Breast epithelium (tissue), 4 donors: ENCODE results near the gene CLK3. TPM values are rescaled to one million over a fixed set of nuclear protein-coding genes. Genes with fewer than 3 reads are reported as not detected.

ENCODE experiments used
- DNase-seq, 2 donors: peaks; one replicate each; pipeline ENCODE4 v3.0.0-alpha.2; 2019; ENCODE audit warnings: low spot score in 2 of 2
- H3K27ac ChIP-seq, 2 donors: fragments of 200-600 bp; sonication (generic) in 1 of 2; one replicate each; pipeline ENCODE4 v1.5.1; 2016 to 2019; ENCODE audit warnings: mild to moderate bottlenecking in 1 of 2
- H3K27me3 ChIP-seq, 2 donors: fragments of 200-600 bp; sonication (generic) in 1 of 2; one replicate each; pipeline versions ENCODE4 v1.5.1 to v1.6.0; 2017 to 2019; ENCODE audit warnings: control low read depth in 1 of 2, mild to moderate bottlenecking in 1 of 2
- H3K36me3 ChIP-seq: fragments of 200-600 bp; one replicate; pipeline ENCODE4 v1.5.1; 2019
- H3K4me1 ChIP-seq, 2 donors: fragments of 200-600 bp; sonication (generic); one replicate each; pipeline ENCODE4 v1.5.1; 2016 to 2019; ENCODE audit warnings: control low read depth in 1 of 2
- H3K4me3 ChIP-seq, 3 donors: fragments of 200-600 bp; sonication (generic); 1 replicate in 2 of 3; 2 replicates in 1 of 3; pipeline ENCODE4 v1.5.1; 2016 to 2019; ENCODE audit warnings: mild to moderate bottlenecking in 3 of 3, moderate library complexity in 2 of 3
- H3K9me3 ChIP-seq, 2 donors: fragments of 200-600 bp; sonication (generic) in 1 of 2; one replicate each; pipeline ENCODE4 v1.5.1; 2016 to 2019; ENCODE audit warnings: control low read depth in 1 of 2
- POLR2A ChIP-seq: fragments of 450-650 bp; IDR thresholded peaks from one replicate; pipeline ENCODE4 v1.6.1; 2016; ENCODE audit warnings: antibody characterized with exemption, mild to moderate bottlenecking, moderate library complexity
- POLR2AphosphoS5 ChIP-seq, 3 donors: sonication (generic); formaldehyde crosslinking; IDR thresholded peaks; one replicate each; pipeline ENCODE4 v1.6.1; 2017; ENCODE audit warnings: antibody characterized with exemption in 3 of 3
- intact Hi-C: fragments of 100-400 bp; cut with DNase I; formaldehyde crosslinking; loops from one replicate; pipeline ENCODE4 v1.15.1; 2023; ENCODE audit warnings: low total_unique reads
- total RNA-seq, 3 donors: library from RNA; depleted of rRNA; stranded (reverse); fragments of >200 nt; gene quantifications; one replicate each; pipeline ENCODE4 v1.1.0, GENCODE V29; 2016
- TF ChIP-seq, protein P1 (sequence below), 3 donors: fragments of 450-650 bp; IDR thresholded peaks; one replicate each; pipeline ENCODE4 v1.5.1; 2016 to 2017; ENCODE audit warnings: antibody characterized with exemption in 3 of 3, mild to moderate bottlenecking in 3 of 3, moderate library complexity in 3 of 3

Gene CLK3
- total RNA-seq, 3 donors from 2014 or later = 99.2 to 110 (median 101) TPM

DNA sequence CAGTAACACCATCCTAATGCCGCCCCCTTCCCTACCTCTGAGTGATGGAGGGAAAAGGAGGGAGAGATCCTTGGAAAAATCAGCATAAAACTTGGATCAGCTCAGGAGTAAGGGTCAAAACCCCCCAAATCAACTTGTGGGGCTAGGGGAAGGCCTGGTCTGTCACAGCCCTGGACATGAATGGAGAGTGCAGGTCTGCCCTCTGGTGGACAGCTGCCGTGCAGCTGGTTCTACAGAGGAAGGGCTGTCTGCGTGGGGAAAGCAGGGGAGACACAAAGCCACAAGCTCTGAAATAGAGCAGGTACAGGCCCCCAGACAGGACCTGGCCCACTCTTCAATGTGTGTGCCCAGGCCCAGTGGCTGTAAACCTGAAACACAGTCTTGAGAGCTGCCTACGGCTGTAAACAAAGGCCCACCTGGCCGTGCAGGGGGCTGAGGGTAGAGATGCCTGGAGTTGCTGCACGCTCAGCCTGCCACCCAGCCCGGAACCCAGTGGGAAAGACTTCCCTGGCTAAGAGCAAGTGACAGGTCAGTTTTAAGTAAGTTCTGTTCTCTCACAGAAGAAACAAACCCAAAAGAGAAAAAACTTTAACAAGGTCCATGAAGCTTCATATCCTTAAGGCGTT is 16.4 kb downstream of the CLK3 start:
- Histone ChIP-seq H3K4me1 (no peaks in the 10 kb centered on the region), H3K4me3 (no peak overlapping the region), H3K27me3 (no peaks in the 10 kb centered on the region), H3K9me3 (no peaks in the 10 kb centered on the region), H3K36me3 (peaks cover 6% of the 10 kb centered on the region), H3K27ac (no peak overlapping the region)
- intact Hi-C loops = loop anchor here (5.0 kb wide), 1 partner anchor 130 kb away; no protein-coding TSS in a partner anchor
- DNase-seq = no peak
- TF ChIP-seq, protein P1, sequence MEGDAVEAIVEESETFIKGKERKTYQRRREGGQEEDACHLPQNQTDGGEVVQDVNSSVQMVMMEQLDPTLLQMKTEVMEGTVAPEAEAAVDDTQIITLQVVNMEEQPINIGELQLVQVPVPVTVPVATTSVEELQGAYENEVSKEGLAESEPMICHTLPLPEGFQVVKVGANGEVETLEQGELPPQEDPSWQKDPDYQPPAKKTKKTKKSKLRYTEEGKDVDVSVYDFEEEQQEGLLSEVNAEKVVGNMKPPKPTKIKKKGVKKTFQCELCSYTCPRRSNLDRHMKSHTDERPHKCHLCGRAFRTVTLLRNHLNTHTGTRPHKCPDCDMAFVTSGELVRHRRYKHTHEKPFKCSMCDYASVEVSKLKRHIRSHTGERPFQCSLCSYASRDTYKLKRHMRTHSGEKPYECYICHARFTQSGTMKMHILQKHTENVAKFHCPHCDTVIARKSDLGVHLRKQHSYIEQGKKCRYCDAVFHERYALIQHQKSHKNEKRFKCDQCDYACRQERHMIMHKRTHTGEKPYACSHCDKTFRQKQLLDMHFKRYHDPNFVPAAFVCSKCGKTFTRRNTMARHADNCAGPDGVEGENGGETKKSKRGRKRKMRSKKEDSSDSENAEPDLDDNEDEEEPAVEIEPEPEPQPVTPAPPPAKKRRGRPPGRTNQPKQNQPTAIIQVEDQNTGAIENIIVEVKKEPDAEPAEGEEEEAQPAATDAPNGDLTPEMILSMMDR (IDR thresholded peaks at IDR 0.05) = peak; percentile 17 to 76 (median 65)
- TF ChIP-seq POLR2AphosphoS5 (IDR thresholded peaks at IDR 0.05) = no peak

DNA sequence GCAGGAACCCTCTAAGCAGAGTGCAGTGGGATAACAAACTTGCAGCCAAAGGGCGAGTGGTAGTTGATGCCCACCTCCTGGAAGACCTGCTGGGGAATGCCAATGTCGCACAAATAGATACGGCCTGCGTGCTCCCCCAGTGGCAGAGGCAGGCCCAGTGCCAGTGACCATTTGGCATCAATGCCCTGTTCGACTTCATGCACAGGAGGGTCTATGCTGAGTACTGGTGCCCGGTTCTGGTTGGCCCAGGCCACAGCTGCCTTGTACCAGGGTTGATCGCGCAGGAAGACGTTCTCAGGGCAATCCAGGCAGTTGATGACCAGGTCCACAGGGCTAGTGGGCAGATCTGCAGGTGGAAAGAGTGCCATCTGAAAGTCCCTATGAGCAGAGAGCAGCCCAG is 17.0 kb downstream of the CLK3 start:
- Histone ChIP-seq H3K4me3 (no peak overlapping the region), H3K9me3 (no peaks in the 10 kb centered on the region), H3K4me1 (no peaks in the 10 kb centered on the region), H3K27me3 (no peaks in the 10 kb centered on the region), H3K27ac (no peak overlapping the region), H3K36me3 (peaks cover 5% of the 10 kb centered on the region)
- TF ChIP-seq POLR2A (no peak), POLR2AphosphoS5 (IDR thresholded peaks at IDR 0.05) (no peak)
- TF ChIP-seq, protein P1 (IDR thresholded peaks at IDR 0.05) = no peak
- DNase-seq = no peak
- intact Hi-C loops = loop anchor here (5.0 kb wide), 1 partner anchor 130 kb away; no protein-coding TSS in a partner anchor

DNA sequence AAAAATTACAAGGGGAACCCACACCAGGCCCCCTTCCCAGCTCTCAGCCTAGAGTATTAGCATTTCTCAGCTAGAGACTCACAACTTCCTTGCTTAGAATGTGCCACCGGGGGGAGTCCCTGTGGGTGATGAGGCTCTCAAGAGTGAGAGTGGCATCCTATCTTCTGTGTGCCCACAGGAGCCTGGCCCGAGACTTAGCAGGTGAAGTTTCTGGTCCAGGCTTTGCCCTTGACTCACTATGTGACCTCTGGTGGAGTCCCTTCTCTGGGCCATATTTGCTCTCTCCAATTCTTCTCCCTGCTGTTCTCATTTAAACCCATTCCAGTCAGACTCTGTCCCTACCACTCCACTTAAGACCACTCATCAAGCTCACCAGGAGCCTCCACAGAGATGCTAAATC is 18.1 kb downstream of the CLK3 start:
- Histone ChIP-seq H3K36me3 (no peaks in the 10 kb centered on the region), H3K27ac (no peak overlapping the region)
- intact Hi-C loops = loop anchor here (5.0 kb wide), 1 partner anchor 129 kb away; no protein-coding TSS in a partner anchor

DNA sequence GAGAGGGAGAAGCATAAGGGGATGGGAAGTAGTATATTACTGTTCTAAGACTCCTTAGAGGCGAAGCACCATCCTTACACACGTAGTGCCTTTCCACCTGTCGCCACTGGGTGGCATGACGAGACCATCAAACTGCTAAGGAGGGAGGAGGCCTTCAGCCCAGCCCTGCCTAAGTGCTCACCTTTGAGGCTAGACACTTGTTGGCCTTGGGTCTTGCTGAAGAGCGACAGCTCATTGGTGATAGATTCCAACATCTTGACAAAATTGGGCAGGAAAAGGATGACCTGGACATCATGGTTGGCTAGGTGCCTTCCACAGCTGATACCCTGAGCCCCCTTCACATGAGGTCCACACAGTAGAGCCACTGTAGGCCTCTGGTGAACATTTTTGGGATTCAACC is 19.6 kb downstream of the CLK3 start:
- no peak overlapping the region for H3K4me3 ChIP-seq
- no peaks in the 10 kb centered on the region for H3K36me3 ChIP-seq
- no peak overlapping the region for H3K27ac ChIP-seq
- intact Hi-C loops = no loop called here
- no peaks in the 10 kb centered on the region for H3K27me3 ChIP-seq
- H3K9me3 ChIP-seq = no peaks in the 10 kb centered on the region
- TF ChIP-seq, protein P1 (IDR thresholded peaks at IDR 0.05) = peak; percentile 44 to 90 (median 86)
- no peak for TF ChIP-seq POLR2AphosphoS5 (IDR thresholded peaks at IDR 0.05)
- DNase-seq = no peak
- H3K4me1 ChIP-seq = no peaks in the 10 kb centered on the region

More for the DNA sequence above, 18.1 kb downstream of the CLK3 start:
- Histone ChIP-seq H3K4me1 (no peaks in the 10 kb centered on the region), H3K4me3 (no peak overlapping the region), H3K9me3 (no peaks in the 10 kb centered on the region), H3K27me3 (no peaks in the 10 kb centered on the region)
- no peak for DNase-seq
- TF ChIP-seq, protein P1 (IDR thresholded peaks at IDR 0.05) = no peak
- TF ChIP-seq POLR2AphosphoS5 (IDR thresholded peaks at IDR 0.05) (no peak), POLR2A (no peak)

DNA sequence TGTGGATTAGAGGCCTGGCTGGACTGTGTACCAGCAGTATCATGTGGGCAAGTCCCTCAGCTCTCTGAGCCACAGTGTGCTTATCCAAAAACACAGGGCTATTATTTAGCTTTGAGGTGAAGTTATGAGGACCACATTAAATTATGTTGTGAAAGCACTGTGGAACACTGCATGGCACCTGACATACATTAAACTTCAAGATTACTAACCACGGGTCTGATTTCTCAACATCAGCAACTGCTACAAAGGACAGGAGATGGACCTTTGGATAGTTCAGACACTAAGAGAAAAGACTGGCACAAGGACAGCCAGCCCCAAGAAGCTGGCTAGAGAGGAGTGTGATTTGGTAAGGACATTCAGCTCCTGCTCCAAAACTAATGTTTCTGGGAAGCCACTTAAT is 21.3 kb downstream of the CLK3 start:
- no peaks in the 10 kb centered on the region for H3K9me3 ChIP-seq
- TF ChIP-seq POLR2AphosphoS5 (IDR thresholded peaks at IDR 0.05) (no peak), POLR2A (no peak)
- TF ChIP-seq, protein P1 (IDR thresholded peaks at IDR 0.05) = no peak
- no peaks in the 10 kb centered on the region for H3K27me3 ChIP-seq
- H3K36me3 ChIP-seq = no peaks in the 10 kb centered on the region
- intact Hi-C loops = no loop called here
- no peak for DNase-seq
- H3K4me1 ChIP-seq = peaks cover 0 to 4% of the 10 kb centered on the region in 2 donors
- no peak overlapping the region for H3K4me3 ChIP-seq
- H3K27ac ChIP-seq = no peak overlapping the region
